Body of pancreas (tissue), 4 donors: ENCODE measurements around the gene RAP1GAP2. TPM values are rescaled to one million over a fixed set of nuclear protein-coding genes. Genes with fewer than 3 reads are reported as not detected.

Experiments used
- ATAC-seq: fragments of 150-250 bp; one replicate; pipeline ENCODE4 v1.9.1; 2016
- DNase-seq, 4 donors: peaks; one replicate each; pipeline ENCODE4 v3.0.0-alpha.2; 2019
- H3K27ac ChIP-seq, 4 donors: fragments of 200-600 bp; sonication (generic); 1 replicate in 3 of 4; 2 replicates in 1 of 4; pipeline versions ENCODE4 v1.5.1 to v1.6.1; 2016 to 2019; ENCODE audit warnings: mild to moderate bottlenecking in 1 of 4, mixed read lengths in 1 of 4, moderate library complexity in 1 of 4
- H3K27me3 ChIP-seq, 2 donors: fragments of 200-600 bp; sonication (generic); one replicate each; pipeline ENCODE4 v1.6.0; 2016; ENCODE audit warnings: mild to moderate bottlenecking in 1 of 2
- H3K36me3 ChIP-seq, 2 donors: fragments of 200-600 bp; sonication (generic); replicated peaks in 1 of 2; 2 replicates each; pipeline ENCODE4 v1.5.1; 2016; ENCODE audit warnings: low read depth in 2 of 2; ENCODE audit not compliant: insufficient read depth in 1 of 2
- H3K4me1 ChIP-seq: fragments of 200-600 bp; sonication (generic); one replicate; pipeline ENCODE4 v1.6.0; 2016
- H3K4me3 ChIP-seq, 2 donors: fragments of 200-600 bp; sonication (generic); 1 replicate in 1 of 2; 2 replicates in 1 of 2; pipeline ENCODE4 v1.5.1; 2016 to 2019
- H3K9me3 ChIP-seq, 3 donors: fragments of 200-600 bp; sonication (generic); 1 replicate in 2 of 3; 2 replicates in 1 of 3; pipeline ENCODE4 v1.5.1; 2016
- POLR2A ChIP-seq, 3 donors: fragments of 450-650 bp; IDR thresholded peaks; one replicate each; pipeline ENCODE4 v1.6.1; 2016; ENCODE audit warnings: antibody characterized with exemption in 3 of 3, mild to moderate bottlenecking in 2 of 3
- WGBS, 2 donors: methylation state at CpG; one replicate each; pipeline ENCODE4 v1.1.5; 2017; 5-methylcytosine and 5-hydroxymethylcytosine counted together
- intact Hi-C: fragments of 100-400 bp; cut with DNase I; formaldehyde crosslinking; loops from one replicate; pipeline ENCODE4 v1.15.1; 2023
- total RNA-seq, 2 donors: library from RNA; depleted of rRNA; stranded (reverse); fragments of >200 nt; gene quantifications; one replicate each; pipeline ENCODE4 v1.1.0, GENCODE V29; 2016
- TF ChIP-seq, protein P1 (sequence below), 7 experiments: fragments of 450-650 bp in 4 of 7; fragments of 200-600 bp in 3 of 7; sonication (generic) in 3 of 7; IDR thresholded peaks; one replicate each; pipeline ENCODE4 v1.5.1; 2016 to 2019; ENCODE audit warnings: antibody characterized with exemption in 7 of 7

RAP1GAP2 gene
- total RNA-seq, 2 donors from 2014 or later = 21.8 to 81.1 TPM

GRCh38 chr17:2926019-2926650 lies 129.9 kb downstream of the RAP1GAP2 start:
- no peak for ATAC-seq
- 44 to 45% methylated on average over 13 to 14 of the region's 14 CpGs for WGBS, 2 donors
- intact Hi-C loops = no loop called here

GRCh38 chr17:2928294-2928890 lies 132.2 kb downstream of the RAP1GAP2 start:
- WGBS, 2 donors = 49 to 78% methylated on average over 11 to 22 of the region's 22 CpGs
- DNase-seq (peak in 3 of 4 donors; percentile 45 to 66 (median 60)), ATAC-seq (no peak)
- no peaks in the 10 kb centered on the region for H3K27me3 ChIP-seq
- intact Hi-C loops = no loop called here
- H3K9me3 ChIP-seq = no peaks in the 10 kb centered on the region
- peaks cover 25% of the 10 kb centered on the region for H3K4me1 ChIP-seq
- H3K36me3 ChIP-seq = no peaks in the 10 kb centered on the region
- H3K4me3 ChIP-seq = no peak overlapping the region
- TF ChIP-seq, protein P1, sequence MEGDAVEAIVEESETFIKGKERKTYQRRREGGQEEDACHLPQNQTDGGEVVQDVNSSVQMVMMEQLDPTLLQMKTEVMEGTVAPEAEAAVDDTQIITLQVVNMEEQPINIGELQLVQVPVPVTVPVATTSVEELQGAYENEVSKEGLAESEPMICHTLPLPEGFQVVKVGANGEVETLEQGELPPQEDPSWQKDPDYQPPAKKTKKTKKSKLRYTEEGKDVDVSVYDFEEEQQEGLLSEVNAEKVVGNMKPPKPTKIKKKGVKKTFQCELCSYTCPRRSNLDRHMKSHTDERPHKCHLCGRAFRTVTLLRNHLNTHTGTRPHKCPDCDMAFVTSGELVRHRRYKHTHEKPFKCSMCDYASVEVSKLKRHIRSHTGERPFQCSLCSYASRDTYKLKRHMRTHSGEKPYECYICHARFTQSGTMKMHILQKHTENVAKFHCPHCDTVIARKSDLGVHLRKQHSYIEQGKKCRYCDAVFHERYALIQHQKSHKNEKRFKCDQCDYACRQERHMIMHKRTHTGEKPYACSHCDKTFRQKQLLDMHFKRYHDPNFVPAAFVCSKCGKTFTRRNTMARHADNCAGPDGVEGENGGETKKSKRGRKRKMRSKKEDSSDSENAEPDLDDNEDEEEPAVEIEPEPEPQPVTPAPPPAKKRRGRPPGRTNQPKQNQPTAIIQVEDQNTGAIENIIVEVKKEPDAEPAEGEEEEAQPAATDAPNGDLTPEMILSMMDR (IDR thresholded peaks at IDR 0.05) = no peak
- no peak for TF ChIP-seq POLR2A (IDR thresholded peaks at IDR 0.05)
- H3K27ac ChIP-seq = peak overlapping the region in 1 of 4 donors; percentile 12

More at GRCh38 chr17:2926019-2926650, 129.9 kb downstream of the RAP1GAP2 start:
- no peaks in the 10 kb centered on the region for H3K27me3 ChIP-seq
- TF ChIP-seq POLR2A (IDR thresholded peaks at IDR 0.05) = no peak
- TF ChIP-seq, protein P1 (IDR thresholded peaks at IDR 0.05) = no peak
- no peaks in the 10 kb centered on the region for H3K36me3 ChIP-seq
- no peak overlapping the region for H3K4me3 ChIP-seq
- H3K9me3 ChIP-seq = no peaks in the 10 kb centered on the region
- H3K4me1 ChIP-seq = peaks cover 20% of the 10 kb centered on the region
- DNase-seq = peak in 3 of 4 donors; percentile 47 to 52 (median 52)
- H3K27ac ChIP-seq = peak overlapping the region in 2 of 4 donors; percentile 36 to 39

- Histone ChIP-seq H3K4me1 (peaks cover 25% of the 10 kb centered on the region), H3K9me3 (no peaks in the 10 kb centered on the region), H3K4me3 (no peak overlapping the region), H3K36me3 (no peaks in the 10 kb centered on the region), H3K27me3 (no peaks in the 10 kb centered on the region), H3K27ac (peak overlapping the region in 2 of 4 donors; percentile 9 to 47)
- peak; percentile 65 to 75 (median 67) for DNase-seq
- ATAC-seq = peak; percentile 74
- intact Hi-C loops = loop anchor here (5.0 kb wide), 1 partner anchor 83 kb away; no protein-coding TSS in a partner anchor
- 27 to 56% methylated on average over 3 to 14 of the region's 15 CpGs for WGBS, 2 donors
- TF ChIP-seq POLR2A (IDR thresholded peaks at IDR 0.05) = no peak
- TF ChIP-seq, protein P1 (IDR thresholded peaks at IDR 0.05) = peak; percentile 54 to 70 (median 63)
These were observed 133.8 kb downstream of the RAP1GAP2 start for GRCh38 chr17:2929881-2930533.

DNA sequence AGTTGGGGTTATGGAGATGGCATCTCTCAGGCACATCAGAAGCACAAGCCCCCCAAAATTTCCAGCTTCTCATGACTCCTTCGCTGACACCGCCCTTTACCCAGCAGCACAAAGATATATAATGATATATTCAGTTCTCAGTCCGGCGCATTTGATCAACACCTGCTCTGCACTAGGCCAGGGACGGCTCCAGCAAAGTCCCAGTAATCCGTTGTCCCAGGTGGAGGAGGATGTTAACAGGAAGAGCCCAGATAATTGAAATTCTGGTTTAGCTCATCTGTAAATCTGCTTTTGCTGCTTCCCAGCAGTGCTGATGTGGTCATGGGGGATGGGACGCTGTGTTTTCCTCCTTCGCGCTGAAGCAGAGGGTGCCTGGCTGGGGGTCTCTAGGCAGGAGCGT lies 135.6 kb downstream of the RAP1GAP2 start:
- no peak for ATAC-seq
- no peak overlapping the region for H3K4me3 ChIP-seq
- no peak overlapping the region for H3K27ac ChIP-seq
- WGBS, 2 donors = 80 to 85% methylated on average over 8 to 10 of the region's 10 CpGs
- no peaks in the 10 kb centered on the region for H3K27me3 ChIP-seq
- H3K36me3 ChIP-seq = no peaks in the 10 kb centered on the region
- TF ChIP-seq, protein P1 (IDR thresholded peaks at IDR 0.05) = no peak
- TF ChIP-seq POLR2A (IDR thresholded peaks at IDR 0.05) = no peak
- no peaks in the 10 kb centered on the region for H3K9me3 ChIP-seq
- H3K4me1 ChIP-seq = peaks cover 19% of the 10 kb centered on the region
- no peak for DNase-seq
- intact Hi-C loops = loop anchor here (5.0 kb wide), 1 partner anchor 85 kb away; no protein-coding TSS in a partner anchor
